Left lung (tissue), 10 donors: ENCODE data around the gene ILDR2. TPM values are rescaled to one million over a fixed set of nuclear protein-coding genes. Genes with fewer than 3 reads are reported as not detected.
"Not testable (repeated sequence)": the region's sequence is repeated elsewhere in the genome, so short reads cannot be mapped to it uniquely, and the experiment has no call there.

ENCODE experiments used
- ATAC-seq: fragments of 200-7000 bp; cut with Tn5 transposase; one replicate; pipeline ENCODE4 v1.9.1; 2020; ENCODE audit warnings: moderate library complexity
- DNase-seq, 4 donors: peaks; one replicate each; pipeline ENCODE4 v3.0.0-alpha.2; 2013 to 2020
- H3K27ac ChIP-seq, 2 donors: fragments of 200-600 bp; sonication (generic) in 1 of 2; one replicate each; pipeline versions ENCODE4 v1.5.0 to v1.8.0; 2020 to 2021
- H3K27me3 ChIP-seq, 2 donors: fragments of 200-600 bp; sonication (generic) in 1 of 2; one replicate each; pipeline versions ENCODE4 v1.5.0 to v1.8.0; 2020 to 2021
- H3K36me3 ChIP-seq, 2 donors: fragments of 200-600 bp; sonication (generic) in 1 of 2; one replicate each; pipeline versions ENCODE4 v1.5.0 to v1.8.0; 2020 to 2021
- H3K4me1 ChIP-seq, 2 donors: fragments of 200-600 bp; one replicate each; pipeline ENCODE4 v1.8.0; 2021
- H3K4me3 ChIP-seq, 2 donors: fragments of 200-600 bp; sonication (generic) in 1 of 2; one replicate each; pipeline versions ENCODE4 v1.5.0 to v1.8.0; 2020 to 2021; ENCODE audit warnings: mild to moderate bottlenecking in 1 of 2
- H3K9me3 ChIP-seq, 2 donors: fragments of 200-600 bp; sonication (generic) in 1 of 2; one replicate each; pipeline versions ENCODE4 v1.5.0 to v1.8.0; 2020 to 2021
- CTCF ChIP-seq, 2 donors: fragments of 200-600 bp; sonication (generic) in 1 of 2; IDR thresholded peaks; one replicate each; pipeline versions ENCODE4 v1.5.0 to v1.8.0; 2021; ENCODE audit warnings: antibody characterized with exemption in 2 of 2
- intact Hi-C, 2 donors: fragments of 100-400 bp; cut with DNase I; formaldehyde crosslinking; loops; one replicate each; pipeline versions ENCODE4 v1.11.2 to v1.14.2; 2022
- polyA plus RNA-seq, 6 donors: library from polyadenylated mRNA; unstranded; fragments of 120-200 nt; gene quantifications; one replicate each; pipeline ENCODE4 v1.2.1, GENCODE V29; 2013; ENCODE audit not compliant: insufficient read length in 6 of 6
- total RNA-seq, 2 donors: library from RNA; stranded (reverse); fragmentation: NEBNext Ultra II Directional; extraction: Animal tissue kit (Norgen Biotek cat#: 25700); gene quantifications; one replicate each; pipeline ENCODE4 v1.2.1, GENCODE V29; 2021
- donor health status: DM: no; HTN: yes; CAD: no.
- donor health status: DM: no; HTN: no; CAD: no.

Gene ILDR2
- total and polyA plus RNA-seq, 8 donors: 0.36 to 2.1 (median 0.64) TPM

GRCh38 chr1:166884040-166884642, 91.2 kb downstream of the ILDR2 start:
- Histone ChIP-seq H3K36me3 (no peaks in the 10 kb centered on the region), H3K4me3 (no peak overlapping the region), H3K27me3 (peaks cover 8 to 27% of the 10 kb centered on the region in 2 donors), H3K9me3 (no peaks in the 10 kb centered on the region), H3K27ac (no peak overlapping the region), H3K4me1 (peaks cover 3 to 7% of the 10 kb centered on the region in 2 donors)
- TF ChIP-seq CTCF (IDR thresholded peaks at IDR 0.05): peak; percentile 52 to 55
- intact Hi-C loops: no loop called here
- ATAC-seq (peak; percentile 90), DNase-seq (peak; percentile 14 to 83 (median 42))

GRCh38 chr1:166882893-166883292, 92.4 kb downstream of the ILDR2 start:
- TF ChIP-seq CTCF (IDR thresholded peaks at IDR 0.05): no peak
- Histone ChIP-seq H3K9me3 (no peaks in the 10 kb centered on the region), H3K4me1 (peaks cover 3 to 7% of the 10 kb centered on the region in 2 donors), H3K4me3 (no peak overlapping the region), H3K36me3 (no peaks in the 10 kb centered on the region), H3K27ac (no peak overlapping the region), H3K27me3 (peaks cover 8 to 27% of the 10 kb centered on the region in 2 donors)
- DNase-seq (no peak), ATAC-seq (no peak)
- intact Hi-C loops: no loop called here

GRCh38 chr1:166878173-166878917, 97.0 kb downstream of the ILDR2 start:
- H3K36me3 ChIP-seq, H3K27ac ChIP-seq, H3K27me3 ChIP-seq, DNase-seq, intact Hi-C loops, ATAC-seq, H3K4me3 ChIP-seq, H3K9me3 ChIP-seq: not testable (repeated sequence)
- peaks cover 16 to 23% of the 10 kb centered on the region in 2 donors for H3K4me1 ChIP-seq

GRCh38 chr1:166876540-166876838, 98.9 kb downstream of the ILDR2 start:
- Histone ChIP-seq H3K36me3 (no peaks in the 10 kb centered on the region), H3K9me3 (no peaks in the 10 kb centered on the region), H3K27me3 (no peaks in the 10 kb centered on the region), H3K27ac (peak overlapping the region; percentile 90 to 94), H3K4me3 (peak overlapping the region; percentile 65 to 94), H3K4me1 (peaks cover 16 to 29% of the 10 kb centered on the region in 2 donors)
- intact Hi-C loops: no loop called here
- no peak for ATAC-seq
- peak in 1 of 2 donors; percentile 36 for TF ChIP-seq CTCF (IDR thresholded peaks at IDR 0.05)
- DNase-seq: no peak

- TF ChIP-seq CTCF (IDR thresholded peaks at IDR 0.05): no peak
- Histone ChIP-seq H3K9me3 (no peaks in the 10 kb centered on the region), H3K27me3 (no peaks in the 10 kb centered on the region), H3K4me3 (peak within 1 kb of the TSS; percentile 65 to 94), H3K27ac (peak within 1 kb of the TSS; percentile 90 to 94), H3K4me1 (peaks cover 16 to 33% of the 10 kb centered on the region in 2 donors), H3K36me3 (no peaks in the 10 kb centered on the region)
- ATAC-seq: peak; percentile 95
- intact Hi-C loops: no loop called here
- DNase-seq: peak; percentile 97 to 99 (median 98)
Observed at GRCh38 chr1:166875734-166876539, 99.4 kb downstream of the ILDR2 start, which contains the start of gene TADA1. Gene TADA1, minus strand, starts transcription at chr1:166876264. Its CDS starts 31 bp downstream, at chr1:166876233.
